Activated CD4-positive, alpha-beta T cell treated with anti-CD3 and anti-CD28 coated beads for 48 hours (primary cell): ENCODE results near the gene TTC8.
"Not testable (repeated sequence)": the region's sequence is repeated elsewhere in the genome, so short reads cannot be mapped to it uniquely, and the experiment has no call there.

Experiments used
- DNase-seq: peaks from one replicate; pipeline ENCODE4 v3.0.0-alpha.2; 2020

The TTC8 gene

GRCh38 chr14:88825503-88825902, 1.1 kb downstream of the TTC8 start:
- DNase-seq: no peak

DNA sequence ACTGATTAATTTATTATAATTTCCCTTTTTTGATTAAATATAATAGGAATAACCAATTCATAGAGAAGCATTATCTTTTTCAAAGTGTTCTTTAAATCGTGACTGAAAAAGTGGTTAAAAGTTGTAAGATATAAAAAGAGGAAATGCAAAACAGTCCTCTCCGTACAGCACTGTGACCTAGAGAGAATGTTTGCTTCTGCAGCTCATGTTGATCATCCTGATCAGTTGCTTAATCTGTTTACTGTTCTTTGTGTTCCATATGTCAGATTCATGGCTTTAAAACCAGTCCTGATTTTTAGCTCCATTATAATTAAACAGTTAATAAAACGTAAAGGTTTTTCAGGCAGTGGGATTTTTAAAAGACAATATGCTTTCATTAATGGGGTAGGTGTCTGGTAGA, 4.7 kb downstream of the TTC8 start:
- DNase-seq: no peak

DNA sequence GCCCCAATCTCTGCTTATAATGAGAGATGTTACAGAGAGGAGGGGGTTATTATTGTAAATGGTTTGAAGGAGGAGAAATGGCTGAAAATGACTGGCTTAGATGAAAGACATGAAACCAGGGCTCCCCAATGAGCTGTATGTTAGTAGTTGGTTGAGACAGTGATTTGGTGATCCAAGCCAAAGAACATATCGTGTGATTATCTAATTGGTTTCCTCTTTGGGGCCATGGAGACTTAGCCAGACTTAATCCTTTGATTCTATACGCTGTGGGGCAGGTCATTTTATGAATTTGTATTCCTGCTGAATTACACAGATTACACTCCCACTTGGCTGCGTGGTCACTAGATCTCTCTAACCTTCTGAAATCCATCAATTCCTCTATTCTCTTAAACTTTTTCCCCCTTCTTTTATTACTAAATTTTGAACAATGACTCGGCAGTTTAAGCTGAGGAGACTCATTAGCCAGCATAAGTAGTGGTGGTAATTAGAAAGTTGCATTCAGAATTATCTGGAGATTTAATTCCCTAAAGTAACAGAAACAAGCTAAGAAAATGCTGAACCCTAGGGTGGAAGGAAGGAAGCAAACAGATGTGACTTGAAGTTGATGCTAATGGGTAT, 5.3 kb downstream of the TTC8 start:
- DNase-seq: no peak

DNA sequence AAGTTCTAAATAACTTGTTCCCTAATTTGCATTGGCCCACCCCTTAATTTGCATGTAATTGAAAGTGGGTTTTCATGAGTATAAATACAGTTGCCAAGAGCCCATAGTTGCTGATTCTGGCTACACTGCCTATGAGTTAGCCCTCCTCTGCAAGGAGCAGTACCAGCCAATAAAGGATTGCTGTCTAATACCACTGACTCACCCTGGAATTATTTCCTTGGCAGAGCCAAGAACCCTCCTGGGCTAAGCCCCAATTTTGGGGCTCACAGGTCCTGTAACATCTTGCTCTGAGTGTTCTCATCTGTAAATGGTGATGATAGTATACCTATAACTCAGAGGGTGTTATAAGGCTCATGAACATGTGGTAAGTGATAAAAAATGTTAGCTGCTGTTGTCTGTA, 6.8 kb downstream of the TTC8 start:
- DNase-seq: no peak

DNA sequence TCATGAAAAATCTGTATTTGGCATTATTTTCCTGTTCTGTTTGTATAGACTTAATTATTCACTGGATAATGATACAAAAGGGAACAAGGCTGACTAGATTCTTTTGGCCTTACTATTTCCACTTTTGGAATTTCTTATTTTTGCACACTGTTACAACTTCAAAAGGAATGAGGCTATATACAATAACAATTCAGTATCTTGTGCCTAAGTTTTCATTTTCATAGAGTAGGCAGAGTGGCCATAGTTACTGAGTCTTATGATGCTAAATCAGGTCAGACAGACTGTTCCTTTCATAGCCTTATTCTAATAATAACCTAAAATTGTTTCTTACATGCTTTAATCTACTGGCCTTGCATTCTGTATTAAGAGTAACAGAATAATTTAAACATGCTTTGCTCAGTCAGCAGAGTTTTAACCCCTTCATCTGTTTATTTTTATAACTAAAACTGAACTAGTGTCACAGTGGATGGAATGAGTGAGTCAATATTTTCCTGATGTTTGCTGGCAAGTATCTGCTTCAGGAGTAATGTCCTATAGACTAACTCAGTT, 10.5 kb downstream of the TTC8 start:
- no peak for DNase-seq

DNA sequence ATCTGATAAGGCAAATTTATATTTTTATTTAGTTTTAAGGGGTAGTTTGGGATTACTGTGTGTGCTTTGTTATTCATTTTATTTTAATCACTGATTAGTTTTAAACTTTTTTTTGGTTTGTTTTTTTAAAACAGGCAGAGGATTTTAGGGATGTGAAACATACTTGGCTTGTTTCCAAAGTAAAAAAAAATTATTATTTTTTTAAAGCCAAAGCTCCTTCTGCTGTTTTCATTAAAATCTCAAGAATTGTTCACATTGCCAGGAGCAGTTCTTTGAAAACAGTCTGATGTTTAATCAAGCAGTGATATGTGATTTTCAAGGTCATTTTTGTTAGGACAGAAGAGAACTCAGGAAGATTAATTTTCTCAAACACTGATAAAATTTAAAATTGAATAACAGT, 11.2 kb downstream of the TTC8 start:
- DNase-seq: no peak

- no peak for DNase-seq
Measured at GRCh38 chr14:88837495-88837894, 13.0 kb downstream of the TTC8 start.

DNA sequence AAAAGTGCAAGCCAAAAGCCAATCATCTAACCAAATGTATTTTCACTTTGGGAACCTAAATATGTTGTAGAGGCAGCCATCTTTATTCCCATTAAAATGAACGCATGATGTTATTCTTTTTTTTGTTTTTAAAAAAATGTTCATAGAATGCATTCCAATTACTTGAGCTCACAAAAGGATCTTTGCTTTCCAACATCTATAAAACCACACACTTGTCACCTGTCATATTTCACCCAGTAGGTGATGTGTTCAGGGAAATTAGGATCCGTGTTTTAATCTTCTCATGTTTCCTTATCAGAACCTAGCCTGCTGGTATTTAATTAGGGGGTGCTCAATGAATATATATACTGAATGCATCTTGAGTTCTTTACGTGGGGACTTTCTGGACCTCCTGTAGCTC, 13.6 kb downstream of the TTC8 start:
- no peak for DNase-seq

DNA sequence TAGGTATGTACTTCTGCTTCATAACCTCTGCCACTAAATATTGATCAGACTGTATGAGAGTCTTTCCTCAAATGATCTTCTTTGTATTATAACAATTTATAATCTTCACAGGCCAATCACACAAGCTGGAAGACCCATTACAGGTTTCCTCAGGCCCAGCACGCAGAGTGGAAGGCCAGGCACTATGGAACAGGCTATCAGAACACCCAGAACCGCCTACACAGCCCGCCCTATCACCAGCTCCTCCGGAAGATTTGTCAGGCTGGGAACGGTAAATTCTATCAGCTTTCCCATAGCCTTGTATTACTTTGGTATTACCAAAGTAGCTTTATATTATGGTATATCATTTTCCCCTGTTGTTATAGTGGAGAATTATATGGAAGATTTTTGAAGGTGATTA, 16.5 kb downstream of the TTC8 start:
- no peak for DNase-seq

DNA sequence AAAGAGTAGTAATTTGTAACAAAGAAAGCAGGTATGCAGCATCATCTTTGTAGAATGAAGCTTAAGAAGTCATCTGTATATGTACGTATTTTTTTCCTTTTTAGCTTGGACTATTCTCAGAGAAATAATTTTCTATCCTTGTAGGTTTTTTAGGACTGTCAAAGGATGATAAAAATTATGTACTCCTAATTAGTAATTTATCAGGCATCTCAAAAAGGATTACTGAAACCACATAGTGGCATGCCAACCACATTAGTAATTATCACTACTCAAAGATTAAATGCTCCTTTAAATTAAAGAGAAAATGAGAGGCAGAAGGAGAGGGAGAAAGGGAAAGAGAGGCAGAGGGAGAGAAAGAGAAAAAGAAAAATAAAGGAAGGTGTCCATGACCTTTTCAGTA, 17.3 kb downstream of the TTC8 start:
- no peak for DNase-seq

GRCh38 chr14:88842414-88842813, 18.0 kb downstream of the TTC8 start:
- DNase-seq: no peak

GRCh38 chr14:88844980-88845491, 20.6 kb downstream of the TTC8 start:
- DNase-seq: no peak

GRCh38 chr14:88848571-88848970, 24.1 kb downstream of the TTC8 start:
- DNase-seq: no peak

- no peak for DNase-seq
Measured at GRCh38 chr14:88849716-88850115, 25.3 kb downstream of the TTC8 start.

DNA sequence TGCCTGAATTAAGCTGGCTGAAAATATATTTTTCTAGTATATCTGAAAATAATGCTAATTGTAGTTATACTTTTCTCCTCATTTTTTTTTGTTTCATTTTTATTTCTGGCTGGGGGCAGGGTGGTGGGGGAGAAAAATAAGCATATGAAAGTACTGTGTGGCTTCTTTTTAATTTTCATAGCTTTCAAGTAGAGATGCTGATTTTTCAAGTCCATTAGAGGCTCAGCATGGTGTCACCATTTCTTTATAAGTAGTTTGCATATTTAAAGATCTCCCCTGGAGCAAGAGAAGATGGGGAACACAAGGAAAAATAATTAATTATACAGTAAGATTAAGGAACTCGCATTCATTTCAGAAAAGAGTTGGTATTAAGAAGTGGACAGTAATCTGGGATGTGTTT, 27.1 kb downstream of the TTC8 start:
- no peak for DNase-seq

DNA sequence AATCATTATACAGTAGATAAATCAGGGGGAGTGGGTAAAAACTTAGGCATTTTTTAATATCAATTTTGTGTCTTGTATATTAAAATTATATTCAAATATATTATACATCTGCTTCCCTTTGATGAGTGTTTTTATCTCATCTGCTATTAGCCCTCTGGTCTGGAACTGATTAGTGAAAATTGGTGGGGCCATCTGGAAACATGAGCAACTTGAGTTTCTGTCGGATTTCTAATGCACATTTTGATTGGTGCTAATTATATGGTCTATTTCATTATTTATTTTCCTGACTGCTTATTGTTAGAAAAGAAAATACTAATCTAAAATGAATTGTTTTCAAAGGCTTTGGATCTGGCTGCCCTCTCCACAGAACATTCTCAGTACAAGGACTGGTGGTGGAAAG, 28.2 kb downstream of the TTC8 start:
- DNase-seq: no peak

DNA sequence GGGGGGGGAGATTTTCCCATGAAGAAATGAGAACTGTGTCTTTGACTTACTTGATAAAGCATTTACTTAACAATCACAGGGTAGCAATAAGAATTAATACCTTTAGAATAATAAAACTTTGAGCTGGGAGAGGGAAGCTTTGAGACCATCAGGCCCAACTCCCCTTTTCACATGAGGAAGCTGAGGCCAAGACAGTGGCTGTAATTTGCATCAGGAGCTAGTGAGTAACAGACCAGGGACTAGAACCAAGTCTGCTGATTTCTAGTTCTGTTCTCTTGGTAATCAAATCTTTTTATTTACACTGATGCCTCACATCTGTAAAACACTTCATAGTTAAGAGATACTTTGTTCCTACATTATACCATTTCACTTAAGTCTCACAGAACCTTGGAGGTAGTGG, 28.7 kb downstream of the TTC8 start:
- DNase-seq: no peak

DNA sequence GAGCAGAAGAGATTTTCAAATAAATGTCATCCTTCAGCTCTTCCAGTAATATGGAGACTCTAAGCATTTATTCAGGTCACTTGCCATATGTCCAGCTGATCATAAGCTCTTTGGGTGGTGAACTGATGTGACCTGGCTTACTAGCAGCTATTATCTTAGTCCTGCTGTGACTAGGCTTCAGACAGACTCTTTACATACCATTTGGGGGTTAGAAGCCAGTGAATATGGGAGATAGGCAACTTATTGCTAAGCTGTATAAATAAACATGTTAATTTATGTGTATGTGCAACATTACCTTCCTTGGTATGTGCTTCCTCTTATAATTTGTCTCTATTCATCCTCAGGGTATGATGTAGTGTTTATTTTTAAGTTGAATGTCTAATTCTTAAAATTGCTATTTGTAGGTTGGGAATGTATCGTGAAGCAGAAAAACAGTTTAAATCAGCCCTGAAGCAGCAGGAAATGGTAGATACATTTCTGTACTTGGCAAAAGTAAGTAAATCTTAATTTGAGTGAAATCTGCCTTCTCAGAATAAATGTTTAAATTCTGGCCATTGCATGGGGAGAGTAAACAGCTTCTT, 32.4 kb downstream of the TTC8 start:
- no peak for DNase-seq

GRCh38 chr14:88857861-88858260, 33.4 kb downstream of the TTC8 start:
- DNase-seq: not testable (repeated sequence)

- DNase-seq: not testable (repeated sequence)
Measured at GRCh38 chr14:88859118-88859517, 34.7 kb downstream of the TTC8 start.

- no peak for DNase-seq
Measured at GRCh38 chr14:88863167-88863566, 38.7 kb downstream of the TTC8 start.

GRCh38 chr14:88864198-88864597, 39.7 kb downstream of the TTC8 start:
- DNase-seq: no peak

DNA sequence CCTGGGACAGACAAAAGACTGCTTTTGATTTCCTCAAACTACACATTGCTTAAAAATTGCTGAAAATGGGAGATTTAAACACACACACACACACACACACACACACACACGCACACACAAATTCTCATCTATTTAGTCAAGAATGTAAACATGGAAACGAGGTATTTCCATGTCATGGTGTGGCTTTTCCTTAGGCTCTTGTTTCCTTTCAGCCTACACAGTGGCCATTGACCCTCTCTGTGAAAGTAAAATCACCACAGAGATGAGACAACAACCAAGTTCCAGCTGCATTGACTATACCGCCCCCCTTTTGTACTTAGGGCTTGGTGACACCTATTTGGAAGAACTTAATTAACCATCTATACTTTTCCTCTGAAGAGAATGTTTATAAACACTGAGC, 41.9 kb downstream of the TTC8 start:
- no peak for DNase-seq

DNA sequence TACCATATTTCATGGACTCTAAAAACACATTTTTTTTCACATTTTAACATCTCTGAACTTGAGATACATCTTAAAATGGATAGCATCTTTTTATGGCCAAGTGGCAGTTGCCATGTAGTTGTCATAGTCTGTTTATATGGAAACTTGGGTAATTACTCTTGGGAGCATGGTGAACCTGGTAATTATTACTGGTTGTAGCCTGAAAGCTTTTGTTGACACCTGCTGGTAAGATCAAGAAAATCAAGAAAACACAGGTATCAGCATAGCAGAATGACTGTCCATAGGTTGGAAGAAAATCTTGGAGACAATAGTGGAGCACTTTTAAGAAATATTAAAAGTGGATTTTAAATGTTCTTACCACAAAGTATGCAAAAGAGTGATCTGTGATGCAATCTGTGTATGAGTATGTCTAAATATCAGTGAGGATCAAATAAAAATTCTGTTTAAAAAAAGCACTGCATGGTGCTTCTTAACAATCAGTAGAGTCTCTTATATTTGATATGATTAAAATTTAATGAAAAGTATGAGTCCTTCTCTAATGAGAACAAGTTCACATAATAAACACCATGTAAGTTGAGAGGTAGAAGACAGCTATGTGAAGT, 44.2 kb downstream of the TTC8 start:
- DNase-seq: no peak
